ENCODE measurements around the gene PGS1.

The PGS1 gene

GRCh38 chr17:78451753-78452152 is 73.3 kb downstream of the PGS1 start:
- DNase-seq (ENCODE audit: low read depth in 2 of 2): no peak
- no peak overlapping the region for H3K4me3 ChIP-seq (replicated peaks in 1 of 2; ENCODE audit: low read depth in 2 of 2, low read length in 2 of 2)
- TF ChIP-seq, protein P1, sequence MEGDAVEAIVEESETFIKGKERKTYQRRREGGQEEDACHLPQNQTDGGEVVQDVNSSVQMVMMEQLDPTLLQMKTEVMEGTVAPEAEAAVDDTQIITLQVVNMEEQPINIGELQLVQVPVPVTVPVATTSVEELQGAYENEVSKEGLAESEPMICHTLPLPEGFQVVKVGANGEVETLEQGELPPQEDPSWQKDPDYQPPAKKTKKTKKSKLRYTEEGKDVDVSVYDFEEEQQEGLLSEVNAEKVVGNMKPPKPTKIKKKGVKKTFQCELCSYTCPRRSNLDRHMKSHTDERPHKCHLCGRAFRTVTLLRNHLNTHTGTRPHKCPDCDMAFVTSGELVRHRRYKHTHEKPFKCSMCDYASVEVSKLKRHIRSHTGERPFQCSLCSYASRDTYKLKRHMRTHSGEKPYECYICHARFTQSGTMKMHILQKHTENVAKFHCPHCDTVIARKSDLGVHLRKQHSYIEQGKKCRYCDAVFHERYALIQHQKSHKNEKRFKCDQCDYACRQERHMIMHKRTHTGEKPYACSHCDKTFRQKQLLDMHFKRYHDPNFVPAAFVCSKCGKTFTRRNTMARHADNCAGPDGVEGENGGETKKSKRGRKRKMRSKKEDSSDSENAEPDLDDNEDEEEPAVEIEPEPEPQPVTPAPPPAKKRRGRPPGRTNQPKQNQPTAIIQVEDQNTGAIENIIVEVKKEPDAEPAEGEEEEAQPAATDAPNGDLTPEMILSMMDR (IDR thresholded peaks at IDR 0.05; ENCODE audit: low read depth, low read length): no peak

DNA sequence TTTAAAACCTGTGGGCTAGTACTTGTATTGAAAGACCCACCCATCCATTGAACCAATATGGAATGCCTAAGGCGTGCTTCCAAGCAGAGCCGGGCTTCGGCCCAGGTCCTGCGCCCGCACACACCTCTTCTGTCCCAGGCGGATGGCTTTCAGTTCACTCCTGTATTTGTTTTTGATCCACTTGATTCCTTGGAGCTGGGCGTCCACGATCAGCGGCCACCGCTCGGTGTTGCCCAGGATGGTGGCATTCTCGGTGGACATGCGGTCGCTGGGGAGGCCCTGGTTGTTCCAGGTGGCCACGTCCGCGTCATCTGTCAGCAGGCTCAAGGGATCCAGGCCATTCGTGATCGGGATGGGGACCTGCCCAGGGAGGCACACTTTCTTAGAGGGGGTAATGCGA is 75.9 kb downstream of the PGS1 start:
- TF ChIP-seq, protein P1 (IDR thresholded peaks at IDR 0.05; ENCODE audit: low read depth, low read length): no peak
- DNase-seq (ENCODE audit: low read depth in 2 of 2): no peak
- no peak overlapping the region for H3K4me3 ChIP-seq (replicated peaks in 1 of 2; ENCODE audit: low read depth in 2 of 2, low read length in 2 of 2)

DNA sequence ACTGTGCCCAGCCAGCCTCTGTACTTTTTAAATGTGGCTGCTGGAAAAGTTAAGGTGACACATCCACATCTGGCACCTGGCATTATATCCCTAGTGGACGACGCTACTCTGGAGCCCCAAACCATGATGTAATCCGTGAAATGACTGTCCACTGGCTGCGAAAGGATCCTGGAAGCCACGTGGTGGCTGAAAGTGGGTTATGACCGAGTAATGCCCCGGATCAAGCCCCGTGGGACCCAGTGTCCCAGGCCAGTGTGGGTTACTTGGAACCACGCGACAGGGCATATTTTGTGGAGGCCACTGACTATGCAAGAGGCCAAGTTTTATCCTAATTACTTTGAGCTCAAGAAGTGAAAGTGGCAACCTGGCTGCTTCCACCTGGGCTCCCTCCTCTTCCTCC is 79.6 kb downstream of the PGS1 start:
- TF ChIP-seq, protein P1 (IDR thresholded peaks at IDR 0.05; ENCODE audit: low read depth, low read length): no peak
- DNase-seq (ENCODE audit: low read depth in 2 of 2): no peak
- H3K4me3 ChIP-seq (replicated peaks in 1 of 2; ENCODE audit: low read depth in 2 of 2, low read length in 2 of 2): no peak overlapping the region

- no peak overlapping the region for H3K4me3 ChIP-seq (replicated peaks in 1 of 2; ENCODE audit: low read depth in 2 of 2, low read length in 2 of 2)
- DNase-seq (ENCODE audit: low read depth in 2 of 2): no peak
- TF ChIP-seq, protein P1 (IDR thresholded peaks at IDR 0.05; ENCODE audit: low read depth, low read length): no peak
Measured at GRCh38 chr17:78458736-78459335, 80.4 kb downstream of the PGS1 start.

DNA sequence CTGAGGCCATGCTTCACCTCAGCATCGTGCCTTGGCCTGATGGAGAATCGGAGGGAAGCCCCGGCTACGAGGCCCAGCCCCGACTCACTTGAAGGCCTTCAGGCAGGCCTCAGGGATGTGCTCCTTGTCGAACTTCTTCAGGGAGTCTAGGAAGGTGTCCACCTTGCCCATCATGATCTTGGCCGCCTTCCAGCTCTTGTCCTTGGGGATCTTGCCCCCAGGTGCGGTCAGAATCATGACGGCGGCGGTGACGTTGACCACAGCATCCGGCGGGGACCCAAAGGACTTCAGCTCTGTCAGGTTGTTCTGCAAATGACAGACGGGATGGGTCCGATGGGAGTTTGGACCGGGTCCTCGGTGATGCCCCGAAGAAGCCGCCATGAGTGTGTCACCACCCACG is 81.2 kb downstream of the PGS1 start:
- TF ChIP-seq, protein P1 (IDR thresholded peaks at IDR 0.05; ENCODE audit: low read depth, low read length): no peak
- no peak for DNase-seq (ENCODE audit: low read depth in 2 of 2)
- no peak overlapping the region for H3K4me3 ChIP-seq (replicated peaks in 1 of 2; ENCODE audit: low read depth in 2 of 2, low read length in 2 of 2)

- TF ChIP-seq, protein P1 (IDR thresholded peaks at IDR 0.05; ENCODE audit: low read depth, low read length): no peak
- DNase-seq (ENCODE audit: low read depth in 2 of 2): no peak
- no peak overlapping the region for H3K4me3 ChIP-seq (replicated peaks in 1 of 2; ENCODE audit: low read depth in 2 of 2, low read length in 2 of 2)
Measured at GRCh38 chr17:78460176-78460675, 81.8 kb downstream of the PGS1 start.
